H9 (cell line): ENCODE results near the gene CENPM. TPM values are rescaled to one million over a fixed set of nuclear protein-coding genes. Genes with fewer than 3 reads are reported as not detected.

ENCODE experiments used
- DNase-seq: peaks from one replicate; pipeline ENCODE4 v3.0.0-alpha.2; 2017
- H2AFZ ChIP-seq: one replicate; pipeline ENCODE4 v1.6.1; 2013; ENCODE audit warnings: mild to moderate bottlenecking, low read length, control low read depth, moderate library complexity
- H2AK5ac ChIP-seq: 2 replicates; pipeline ENCODE4 v1.6.1; 2013; ENCODE audit warnings: low read length, control low read depth, mixed read lengths; ENCODE audit not compliant: insufficient read length
- H2BK120ac ChIP-seq: one replicate; pipeline ENCODE4 v1.6.1; 2013; ENCODE audit warnings: low read depth, mild to moderate bottlenecking, low read length, control low read depth, inconsistent platforms; ENCODE audit not compliant: poor library complexity, severe bottlenecking
- H2BK12ac ChIP-seq: 2 replicates; pipeline ENCODE4 v1.6.1; 2013; ENCODE audit warnings: low read length, control low read depth, mixed read lengths, low read depth; ENCODE audit not compliant: insufficient read length
- H2BK15ac ChIP-seq: 2 replicates; pipeline ENCODE4 v1.6.1; 2013; ENCODE audit warnings: low read depth, low read length, control low read depth
- H2BK20ac ChIP-seq: one replicate; pipeline ENCODE4 v1.6.1; 2013; ENCODE audit warnings: low read depth, mild to moderate bottlenecking, low read length, control low read depth, inconsistent platforms; ENCODE audit not compliant: poor library complexity, severe bottlenecking
- H2BK5ac ChIP-seq: 2 replicates; pipeline ENCODE4 v1.6.1; 2013; ENCODE audit warnings: low read length, control low read depth, mixed read lengths; ENCODE audit not compliant: insufficient read length
- H3K14ac ChIP-seq: 2 replicates; pipeline ENCODE4 v1.6.1; 2013; ENCODE audit warnings: low read length, control low read depth; ENCODE audit not compliant: insufficient read depth
- H3K18ac ChIP-seq: 2 replicates; pipeline ENCODE4 v1.6.1; 2013; ENCODE audit warnings: low read depth, mild to moderate bottlenecking, mixed read lengths, low read length, control low read depth; ENCODE audit not compliant: insufficient read length
- H3K23ac ChIP-seq: 2 replicates; pipeline ENCODE4 v1.6.1; 2013; ENCODE audit warnings: low read length, control low read depth, mixed read lengths, low read depth; ENCODE audit not compliant: insufficient read length
- H3K23me2 ChIP-seq: 2 replicates; pipeline ENCODE4 v1.6.1; 2013; ENCODE audit warnings: low read depth, mild to moderate bottlenecking, mixed read lengths, low read length, control low read depth; ENCODE audit not compliant: insufficient read length, poor library complexity, severe bottlenecking
- H3K27ac ChIP-seq: 2 replicates; pipeline ENCODE4 v1.5.1; 2013; ENCODE audit warnings: low read length, control low read depth, mixed read lengths, low read depth; ENCODE audit not compliant: insufficient read length
- H3K27me3 ChIP-seq: 2 replicates; pipeline ENCODE4 v1.6.1; 2013; ENCODE audit warnings: low read length, control low read depth, inconsistent platforms; ENCODE audit not compliant: insufficient read depth
- H3K4ac ChIP-seq: 2 replicates; pipeline ENCODE4 v1.6.1; 2013; ENCODE audit warnings: low read depth, mild to moderate bottlenecking, control low read depth, inconsistent platforms, low read length, moderate library complexity
- H3K4me1 ChIP-seq: 2 replicates; pipeline ENCODE4 v1.6.1; 2013; ENCODE audit warnings: low read length, control low read depth, inconsistent platforms; ENCODE audit not compliant: insufficient read depth
- H3K4me2 ChIP-seq: 2 replicates; pipeline ENCODE4 v1.6.1; 2013; ENCODE audit warnings: low read length, control low read depth, mixed read lengths; ENCODE audit not compliant: insufficient read length, insufficient read depth
- H3K56ac ChIP-seq: 2 replicates; pipeline ENCODE4 v1.6.1; 2013; ENCODE audit warnings: low read depth, mild to moderate bottlenecking, mixed read lengths, low read length, control low read depth; ENCODE audit not compliant: insufficient read length
- H3K79me1 ChIP-seq: 2 replicates; pipeline ENCODE4 v1.6.1; 2013; ENCODE audit warnings: low read depth, mild to moderate bottlenecking, moderate library complexity, low read length, control low read depth, inconsistent platforms; ENCODE audit not compliant: insufficient read depth, poor library complexity, severe bottlenecking
- H3K79me2 ChIP-seq: 2 replicates; pipeline ENCODE4 v1.6.1; 2013; ENCODE audit warnings: low read length, control low read depth, inconsistent platforms; ENCODE audit not compliant: insufficient read depth
- H3K9ac ChIP-seq: 2 replicates; pipeline ENCODE4 v1.6.1; 2013; ENCODE audit warnings: low read length, control low read depth, mixed read lengths; ENCODE audit not compliant: insufficient read length; ENCODE audit errors: extremely low read depth
- H3K9me3 ChIP-seq: one replicate; pipeline ENCODE4 v1.6.1; 2013; ENCODE audit warnings: low read depth, low read length, inconsistent platforms; ENCODE audit not compliant: control insufficient read depth
- H3T11ph ChIP-seq: one replicate; pipeline ENCODE4 v1.6.1; 2013; ENCODE audit warnings: mild to moderate bottlenecking, low read length, control low read depth, inconsistent platforms
- H4K20me1 ChIP-seq: one replicate; pipeline ENCODE4 v1.6.1; 2013; ENCODE audit not compliant: control insufficient read depth, insufficient read length, insufficient read depth
- H4K5ac ChIP-seq: 2 replicates; pipeline ENCODE4 v1.6.1; 2013; ENCODE audit warnings: low read depth, mild to moderate bottlenecking, mixed read lengths, low read length, control low read depth; ENCODE audit not compliant: insufficient read length
- H4K8ac ChIP-seq: replicated peaks from 2 replicates; pipeline ENCODE4 v1.6.1; 2013; ENCODE audit warnings: low read length, control low read depth, mixed read lengths, low read depth; ENCODE audit not compliant: insufficient read length
- H4K91ac ChIP-seq: 2 replicates; pipeline ENCODE4 v1.6.1; 2013; ENCODE audit warnings: low read depth, mild to moderate bottlenecking, moderate library complexity, mixed read lengths, low read length, control low read depth; ENCODE audit not compliant: insufficient read length
- H3K27ac Mint-ChIP-seq, 3 experiments: 2 replicates in 2 of 3; 3 replicates in 1 of 3; pipeline ENCODE4 v1.8.0; 2020 to 2021; ENCODE audit warnings: mixed read lengths in 3 of 3, mild to moderate bottlenecking in 1 of 3, moderate library complexity in 1 of 3
- H3K27me3 Mint-ChIP-seq: 2 replicates; pipeline ENCODE4 v1.8.0; 2021; ENCODE audit warnings: low read depth, mild to moderate bottlenecking, moderate library complexity, mixed read lengths
- H3K36me3 Mint-ChIP-seq, 3 experiments: 2 replicates in 2 of 3; 3 replicates in 1 of 3; pipeline ENCODE4 v1.8.0; 2020 to 2021; ENCODE audit warnings: low read depth in 3 of 3, mixed read lengths in 3 of 3; ENCODE audit not compliant: insufficient read depth in 1 of 3
- H3K4me1 Mint-ChIP-seq, 2 experiments: 2 replicates each; pipeline ENCODE4 v1.8.0; 2020; ENCODE audit warnings: mixed read lengths in 2 of 2
- H3K4me3 Mint-ChIP-seq, 2 experiments: 2 replicates in 1 of 2; 3 replicates in 1 of 2; pipeline ENCODE4 v1.8.0; 2020 to 2021; ENCODE audit warnings: mild to moderate bottlenecking in 2 of 2, mixed read lengths in 2 of 2, moderate library complexity in 1 of 2
- H3K9me3 Mint-ChIP-seq, 2 experiments: 2 replicates in 1 of 2; 3 replicates in 1 of 2; pipeline ENCODE4 v1.8.0; 2020; ENCODE audit warnings: mild to moderate bottlenecking in 2 of 2, mixed read lengths in 2 of 2, moderate library complexity in 1 of 2
- CTCF ChIP-seq: fragments of 200-600 bp; sonication (generic); conservative IDR thresholded peaks from 3 replicates; pipeline ENCODE4 v1.8.0; 2021; ENCODE audit warnings: antibody characterized with exemption, mild to moderate bottlenecking
- WGBS: extraction: QIAGEN DNeasy Blood & Tissue Kit; methylation state at CpG from one replicate; pipeline ENCODE4 v1.1.7; 2013; ENCODE audit warnings: missing lambda C conversion rate, low lambda C conversion rate, mixed read lengths; ENCODE audit not compliant: insufficient read length; ENCODE audit errors: extremely low coverage; 5-methylcytosine and 5-hydroxymethylcytosine counted together
- total RNA-seq: library from RNA; stranded (reverse); gene quantifications from 2 replicates; pipeline ENCODE4 v1.2.1, GENCODE V29; 2021

Gene CENPM
- total RNA-seq, 1 experiment from 2014 or later = 36.5 TPM

DNA sequence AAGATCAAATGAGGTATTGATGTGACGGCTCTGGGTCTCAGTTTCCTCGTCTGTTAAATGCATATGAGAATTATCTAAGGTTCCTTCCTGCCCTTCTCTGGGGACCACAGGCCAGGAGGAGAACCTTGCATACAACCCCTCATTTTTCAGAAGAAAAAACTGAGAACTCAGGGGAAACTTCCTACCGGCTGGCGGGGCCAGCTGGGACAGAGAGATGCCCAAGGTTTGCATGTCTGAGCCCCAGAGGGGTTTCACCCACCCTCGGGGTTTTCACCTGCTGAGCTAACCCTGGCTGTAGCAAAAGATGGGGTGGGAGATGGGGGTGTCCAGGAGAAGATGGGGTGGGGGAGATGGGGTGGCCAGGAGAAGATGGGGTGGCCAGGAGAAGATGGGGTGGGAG, 24.6 kb downstream of the CENPM start:
- DNase-seq = no peak
- H3K9me3 ChIP-seq = no peaks in the 10 kb centered on the region
- no peak overlapping the region for H3K56ac ChIP-seq
- H3K4me1 ChIP-seq = peaks cover 3% of the 10 kb centered on the region; the same call in 1 of the 2 replicates
- no peak overlapping the region for H2BK12ac ChIP-seq
- no peak overlapping the region for H2BK5ac ChIP-seq
- H3K14ac ChIP-seq = no peak overlapping the region
- H3K27me3 Mint-ChIP-seq = peaks cover 80% of the 10 kb centered on the region
- no peak overlapping the region for H3K4me3 Mint-ChIP-seq
- H3K4me2 ChIP-seq = no peak overlapping the region
- H4K8ac ChIP-seq = no peak overlapping the region
- no peaks in the 10 kb centered on the region for H3K79me1 ChIP-seq
- H2BK15ac ChIP-seq = no peak overlapping the region
- WGBS = no CpG with 5 or more reads among the region's 5 CpGs
- no peak overlapping the region for H2BK20ac ChIP-seq
- H3K9ac ChIP-seq = no peak overlapping the region
- no peaks in the 10 kb centered on the region for H3K9me3 Mint-ChIP-seq
- H4K5ac ChIP-seq = no peak overlapping the region
- H3K4ac ChIP-seq = no peak overlapping the region
- peaks cover 2% of the 10 kb centered on the region for H4K20me1 ChIP-seq
- H3K27ac ChIP-seq = no peak overlapping the region
- H3T11ph ChIP-seq = no peak overlapping the region
- H2AFZ ChIP-seq = no peak overlapping the region
- H3K79me2 ChIP-seq = no peaks in the 10 kb centered on the region
- no peak overlapping the region for H3K27ac Mint-ChIP-seq
- no peak overlapping the region for H2AK5ac ChIP-seq
- peaks cover 4 to 9% of the 10 kb centered on the region in 2 experiments for H3K4me1 Mint-ChIP-seq
- H3K23ac ChIP-seq = no peak overlapping the region
- peaks cover 10% of the 10 kb centered on the region for H3K23me2 ChIP-seq
- TF ChIP-seq CTCF = no peak
- H3K27me3 ChIP-seq = peaks cover 18% of the 10 kb centered on the region
- H3K36me3 Mint-ChIP-seq = peaks cover 0 to 4% (median 3%) of the 10 kb centered on the region in 3 experiments; a peak in 4 of 7 replicates
- no peak overlapping the region for H2BK120ac ChIP-seq
- H4K91ac ChIP-seq = no peak overlapping the region
- no peak overlapping the region for H3K18ac ChIP-seq
